GM12864 (cell line): ENCODE data around the gene ACTR3C.
"Not testable (repeated sequence)": the region's sequence is repeated elsewhere in the genome, so short reads cannot be mapped to it uniquely, and the experiment has no call there.

Experiments used
- DNase-seq: peaks from one replicate; pipeline ENCODE4 v3.0.0-alpha.2; 2011; ENCODE audit warnings: low read depth
- H3K4me3 ChIP-seq: 2 replicates; pipeline ENCODE4 v1.5.1; 2011; ENCODE audit warnings: mild to moderate bottlenecking, low read depth, low read length, control low read depth
- CTCF ChIP-seq: IDR thresholded peaks from 2 replicates; pipeline ENCODE4 v1.5.1; 2011; ENCODE audit warnings: low read depth, mild to moderate bottlenecking, moderate library complexity, low read length, control low read depth, inconsistent platforms; ENCODE audit errors: missing control alignments

The ACTR3C gene

GRCh38 chr7:150323682-150324372, 482 bp upstream of the ACTR3C start:
- peak overlapping the region; percentile 91 for H3K4me3 ChIP-seq
- DNase-seq, result no peak
- TF ChIP-seq CTCF, result no peak

- DNase-seq, result no peak
- H3K4me3 ChIP-seq, result peak overlapping the region; percentile 91
Observed at GRCh38 chr7:150322114-150322832, 1.1 kb downstream of the ACTR3C start.

GRCh38 chr7:150321788-150322113, 1.6 kb downstream of the ACTR3C start:
- H3K4me3 ChIP-seq, result peak overlapping the region; percentile 91
- DNase-seq, result no peak
- no peak for TF ChIP-seq CTCF

More at GRCh38 chr7:150322114-150322832, 1.1 kb downstream of the ACTR3C start:
- TF ChIP-seq CTCF, result no peak

- no peak for DNase-seq
- no peak overlapping the region for H3K4me3 ChIP-seq
- TF ChIP-seq CTCF, result no peak
Observed at GRCh38 chr7:150317748-150318444, 5.4 kb downstream of the ACTR3C start.

- not testable (repeated sequence) for H3K4me3 ChIP-seq, DNase-seq
Observed at GRCh38 chr7:150316987-150317386, 6.4 kb downstream of the ACTR3C start.

- H3K4me3 ChIP-seq, result no peak overlapping the region
- DNase-seq, result no peak
- no peak for TF ChIP-seq CTCF
Observed at GRCh38 chr7:150314639-150315239, 8.6 kb downstream of the ACTR3C start.

- DNase-seq, result no peak
- no peak for TF ChIP-seq CTCF
- no peak overlapping the region for H3K4me3 ChIP-seq
Observed at GRCh38 chr7:150313870-150314269, 9.5 kb downstream of the ACTR3C start.
